ENCODE data around the gene LCNL1. TPM values are rescaled to one million over a fixed set of nuclear protein-coding genes. Genes with fewer than 3 reads are reported as not detected.

The LCNL1 gene
- total RNA-seq, 3 donors from 2014 or later: 0.16 to 0.29 TPM; not detected in 1

DNA sequence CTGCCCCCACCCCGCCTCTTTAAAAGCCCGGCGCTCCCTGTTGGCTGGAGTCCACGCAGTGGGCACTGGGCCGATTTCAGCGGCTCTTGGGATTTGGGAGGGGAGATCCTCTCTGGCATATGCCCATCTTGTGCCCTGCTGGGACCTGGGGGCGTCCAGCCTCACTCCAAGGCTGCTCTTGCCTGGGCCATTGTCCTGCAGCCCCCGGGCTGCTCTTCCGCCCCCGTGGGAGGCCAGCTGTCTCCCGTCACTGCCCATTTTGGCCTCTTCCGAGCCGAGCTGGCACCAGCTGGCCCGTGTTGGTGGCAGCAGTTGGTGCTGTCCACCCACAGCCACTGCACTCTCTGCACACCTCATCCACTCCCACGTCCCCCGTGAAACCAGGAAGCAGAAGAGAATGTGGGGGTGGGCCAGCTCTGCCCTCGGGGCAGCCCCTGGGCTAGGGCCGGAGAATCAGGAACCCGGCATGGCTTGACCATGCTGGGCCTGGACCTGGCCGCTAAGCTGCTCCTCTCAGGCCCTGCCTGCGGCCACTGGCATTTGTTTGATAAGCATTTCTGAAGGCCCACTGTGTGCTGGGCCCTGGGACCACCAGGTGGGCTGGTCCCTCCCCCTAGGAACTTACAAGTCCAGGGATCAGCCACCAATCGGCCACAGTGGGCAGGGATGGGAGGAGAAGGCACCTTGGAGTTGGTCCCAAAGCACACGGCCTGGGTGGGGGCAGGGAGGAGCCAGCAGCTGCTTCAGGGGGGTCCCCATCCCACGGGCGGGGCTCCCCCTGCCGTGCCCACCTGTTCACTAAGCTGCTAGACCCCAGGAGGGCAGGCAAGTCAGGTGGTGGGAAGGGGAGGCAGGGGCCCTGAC lies 35.5 kb upstream of the LCNL1 start:
- TF ChIP-seq POLR2AphosphoS5 (IDR thresholded peaks at IDR 0.05) (no peak), POLR2A (IDR thresholded peaks at IDR 0.05) (no peak)
- TF ChIP-seq, protein P1, sequence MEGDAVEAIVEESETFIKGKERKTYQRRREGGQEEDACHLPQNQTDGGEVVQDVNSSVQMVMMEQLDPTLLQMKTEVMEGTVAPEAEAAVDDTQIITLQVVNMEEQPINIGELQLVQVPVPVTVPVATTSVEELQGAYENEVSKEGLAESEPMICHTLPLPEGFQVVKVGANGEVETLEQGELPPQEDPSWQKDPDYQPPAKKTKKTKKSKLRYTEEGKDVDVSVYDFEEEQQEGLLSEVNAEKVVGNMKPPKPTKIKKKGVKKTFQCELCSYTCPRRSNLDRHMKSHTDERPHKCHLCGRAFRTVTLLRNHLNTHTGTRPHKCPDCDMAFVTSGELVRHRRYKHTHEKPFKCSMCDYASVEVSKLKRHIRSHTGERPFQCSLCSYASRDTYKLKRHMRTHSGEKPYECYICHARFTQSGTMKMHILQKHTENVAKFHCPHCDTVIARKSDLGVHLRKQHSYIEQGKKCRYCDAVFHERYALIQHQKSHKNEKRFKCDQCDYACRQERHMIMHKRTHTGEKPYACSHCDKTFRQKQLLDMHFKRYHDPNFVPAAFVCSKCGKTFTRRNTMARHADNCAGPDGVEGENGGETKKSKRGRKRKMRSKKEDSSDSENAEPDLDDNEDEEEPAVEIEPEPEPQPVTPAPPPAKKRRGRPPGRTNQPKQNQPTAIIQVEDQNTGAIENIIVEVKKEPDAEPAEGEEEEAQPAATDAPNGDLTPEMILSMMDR (IDR thresholded peaks at IDR 0.05): no peak
- H3K36me3 ChIP-seq: no peaks in the 10 kb centered on the region
- intact Hi-C loops (cut with DNase I; ENCODE audit: low total_unique reads): no loop called here
- H3K9me3 ChIP-seq: no peaks in the 10 kb centered on the region
- H3K27ac ChIP-seq: no peak overlapping the region
- H3K4me3 ChIP-seq: no peak overlapping the region
- no peak for DNase-seq (ENCODE audit: low spot score in 2 of 2)
- no peaks in the 10 kb centered on the region for H3K27me3 ChIP-seq
- peaks cover 8 to 17% of the 10 kb centered on the region in 2 donors for H3K4me1 ChIP-seq

DNA sequence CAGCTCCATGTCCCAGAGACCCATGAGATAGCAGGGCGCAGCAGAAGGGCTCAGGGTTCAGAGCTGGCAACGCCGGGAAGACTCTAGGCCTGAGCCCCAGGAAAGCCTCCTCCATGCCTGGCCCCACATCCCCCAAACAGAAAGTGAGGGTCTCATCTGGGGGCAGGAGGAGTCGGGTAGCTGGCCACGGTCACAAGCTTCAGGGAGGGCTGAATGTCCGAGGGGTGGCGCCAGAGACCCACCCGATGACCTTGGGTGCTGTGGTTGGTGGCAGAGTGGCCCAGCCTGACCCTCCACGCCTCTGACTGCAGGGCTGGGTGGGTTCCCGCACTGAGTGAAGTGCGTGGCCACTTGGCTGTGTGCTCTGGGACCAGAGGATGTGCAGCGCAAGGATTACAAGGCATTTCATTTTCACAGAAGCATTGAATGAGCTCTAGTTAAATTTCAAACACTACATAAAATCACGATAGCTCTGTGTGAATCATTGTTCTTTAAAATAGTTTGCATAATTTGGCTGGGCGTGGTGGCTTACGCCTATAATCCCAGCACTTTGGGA lies 34.8 kb upstream of the LCNL1 start:
- Histone ChIP-seq H3K27me3 (no peaks in the 10 kb centered on the region), H3K27ac (no peak overlapping the region), H3K4me3 (no peak overlapping the region), H3K36me3 (no peaks in the 10 kb centered on the region), H3K9me3 (no peaks in the 10 kb centered on the region), H3K4me1 (peaks cover 7 to 14% of the 10 kb centered on the region in 2 donors)
- TF ChIP-seq, protein P1 (IDR thresholded peaks at IDR 0.05): peak in 1 of 3 donors; percentile 21
- TF ChIP-seq POLR2A (IDR thresholded peaks at IDR 0.05) (no peak), POLR2AphosphoS5 (IDR thresholded peaks at IDR 0.05) (no peak)
- no peak for DNase-seq (ENCODE audit: low spot score in 2 of 2)
- intact Hi-C loops (cut with DNase I; ENCODE audit: low total_unique reads): no loop called here

DNA sequence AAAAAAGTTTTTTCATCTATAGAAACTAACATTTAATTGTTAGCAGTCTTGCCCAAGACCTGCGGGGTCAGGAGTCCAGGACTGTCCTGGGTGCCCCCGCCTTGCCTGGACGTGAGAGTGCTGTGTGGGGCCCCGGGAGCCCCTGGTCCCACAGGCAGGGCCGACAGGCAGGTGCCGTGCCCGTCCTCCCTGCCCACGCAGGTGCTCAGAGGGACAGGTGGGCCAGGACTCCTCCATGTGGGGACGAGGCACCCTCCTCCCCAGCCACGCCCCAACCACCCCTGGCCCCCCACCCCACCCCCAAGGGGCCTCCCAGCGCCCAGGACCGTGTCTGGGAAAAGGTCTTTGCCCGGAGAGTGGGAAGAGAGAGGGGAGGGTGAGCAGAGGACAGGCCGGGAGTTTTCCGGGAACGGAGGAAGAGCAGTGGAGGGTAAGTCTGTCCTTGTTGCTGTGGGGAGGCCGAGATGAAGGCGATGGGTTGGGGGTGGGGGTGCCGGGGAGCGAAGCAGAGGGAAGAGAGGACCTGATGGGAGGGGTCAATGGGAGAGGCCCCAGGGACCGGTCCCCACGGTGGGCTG lies 33.5 kb upstream of the LCNL1 start:
- TF ChIP-seq POLR2AphosphoS5 (IDR thresholded peaks at IDR 0.05): no peak
- no peak for TF ChIP-seq POLR2A (IDR thresholded peaks at IDR 0.05)
- TF ChIP-seq, protein P1 (IDR thresholded peaks at IDR 0.05): no peak
- peak overlapping the region; percentile 60 to 77 (median 70) for H3K4me3 ChIP-seq
- peak overlapping the region; percentile 86 to 88 for H3K27ac ChIP-seq
- no peaks in the 10 kb centered on the region for H3K36me3 ChIP-seq
- no peaks in the 10 kb centered on the region for H3K9me3 ChIP-seq
- peaks cover 0 to 7% of the 10 kb centered on the region in 2 donors for H3K4me1 ChIP-seq
- intact Hi-C loops (cut with DNase I; ENCODE audit: low total_unique reads): no loop called here
- H3K27me3 ChIP-seq: no peaks in the 10 kb centered on the region
- no peak for DNase-seq (ENCODE audit: low spot score in 2 of 2)

DNA sequence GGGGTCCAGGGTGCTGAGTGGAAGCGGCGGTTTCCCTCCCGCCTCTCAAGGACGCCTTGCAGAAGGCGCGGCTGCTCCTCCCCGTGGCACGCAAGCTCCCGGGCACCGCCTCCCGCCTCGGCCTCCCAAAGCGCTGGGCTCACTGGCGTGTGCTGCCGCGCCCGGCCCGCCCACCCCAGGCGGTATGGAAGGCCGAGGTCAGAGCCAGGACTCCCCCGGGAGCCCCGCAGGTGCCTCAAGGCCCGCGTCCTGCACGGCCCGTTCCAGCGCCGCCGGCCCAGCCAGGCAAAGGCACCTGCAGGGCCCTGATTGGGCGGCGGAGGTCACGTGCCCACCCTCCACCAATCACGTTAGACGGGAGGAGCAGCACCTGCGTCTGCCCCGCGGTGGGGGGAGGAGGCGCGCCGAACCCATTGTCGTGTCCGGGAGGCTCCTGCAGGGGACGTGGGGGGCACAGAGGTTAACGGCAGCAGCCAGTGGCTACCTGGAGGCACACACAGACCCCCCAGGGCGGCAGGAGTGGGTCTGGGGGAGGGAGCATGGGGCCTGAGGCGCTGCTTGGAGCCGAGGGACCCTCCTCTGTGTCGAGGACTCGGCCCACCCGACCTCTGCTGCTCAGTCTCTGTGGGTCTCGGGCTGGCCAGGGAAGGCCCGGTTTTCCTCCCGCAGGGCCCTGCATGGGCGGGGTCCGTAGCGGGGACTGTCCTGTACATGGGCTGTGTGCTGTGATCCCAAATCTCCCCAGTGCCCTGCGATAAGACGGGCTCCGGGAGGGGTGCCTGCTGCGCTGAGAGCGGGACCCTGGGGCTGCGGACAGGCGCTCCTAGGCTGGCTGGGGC lies 32.8 kb upstream of the LCNL1 start:
- peak overlapping the region; percentile 86 to 88 for H3K27ac ChIP-seq
- peak; percentile 94 to 98 for DNase-seq (ENCODE audit: low spot score in 2 of 2)
- H3K27me3 ChIP-seq: no peaks in the 10 kb centered on the region
- peaks cover 0 to 7% of the 10 kb centered on the region in 2 donors for H3K4me1 ChIP-seq
- peak overlapping the region; percentile 60 to 77 (median 70) for H3K4me3 ChIP-seq
- TF ChIP-seq POLR2A (IDR thresholded peaks at IDR 0.05) (peak; percentile 20), POLR2AphosphoS5 (IDR thresholded peaks at IDR 0.05) (peak; percentile 36 to 48 (median 43))
- TF ChIP-seq, protein P1 (IDR thresholded peaks at IDR 0.05): peak in 2 of 3 donors; percentile 13 to 45
- H3K9me3 ChIP-seq: no peaks in the 10 kb centered on the region
- no peaks in the 10 kb centered on the region for H3K36me3 ChIP-seq
- intact Hi-C loops (cut with DNase I; ENCODE audit: low total_unique reads): no loop called here
